ENCODE measurements around the gene SLC2A14.

DNA sequence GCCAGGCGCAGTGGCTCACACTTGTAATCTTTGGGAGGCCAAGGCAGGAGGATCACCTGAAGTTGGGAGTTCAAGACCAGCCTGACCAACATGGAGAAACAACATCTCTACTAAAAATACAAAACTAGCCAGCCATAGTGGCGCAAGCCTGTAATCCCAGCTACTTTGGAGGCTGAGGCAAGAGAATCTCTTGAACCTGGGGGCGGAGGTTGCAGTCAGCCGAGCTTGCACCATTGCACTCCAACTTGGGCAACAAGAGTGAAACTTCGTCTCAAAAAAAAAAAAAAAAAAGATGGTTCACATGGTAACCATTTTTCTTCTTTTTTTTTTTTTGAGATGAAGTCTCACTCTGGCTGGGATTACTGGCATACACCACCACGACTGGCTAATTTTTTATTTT, 35.3 kb downstream of the SLC2A14 start:
- TF ChIP-seq, protein P1, sequence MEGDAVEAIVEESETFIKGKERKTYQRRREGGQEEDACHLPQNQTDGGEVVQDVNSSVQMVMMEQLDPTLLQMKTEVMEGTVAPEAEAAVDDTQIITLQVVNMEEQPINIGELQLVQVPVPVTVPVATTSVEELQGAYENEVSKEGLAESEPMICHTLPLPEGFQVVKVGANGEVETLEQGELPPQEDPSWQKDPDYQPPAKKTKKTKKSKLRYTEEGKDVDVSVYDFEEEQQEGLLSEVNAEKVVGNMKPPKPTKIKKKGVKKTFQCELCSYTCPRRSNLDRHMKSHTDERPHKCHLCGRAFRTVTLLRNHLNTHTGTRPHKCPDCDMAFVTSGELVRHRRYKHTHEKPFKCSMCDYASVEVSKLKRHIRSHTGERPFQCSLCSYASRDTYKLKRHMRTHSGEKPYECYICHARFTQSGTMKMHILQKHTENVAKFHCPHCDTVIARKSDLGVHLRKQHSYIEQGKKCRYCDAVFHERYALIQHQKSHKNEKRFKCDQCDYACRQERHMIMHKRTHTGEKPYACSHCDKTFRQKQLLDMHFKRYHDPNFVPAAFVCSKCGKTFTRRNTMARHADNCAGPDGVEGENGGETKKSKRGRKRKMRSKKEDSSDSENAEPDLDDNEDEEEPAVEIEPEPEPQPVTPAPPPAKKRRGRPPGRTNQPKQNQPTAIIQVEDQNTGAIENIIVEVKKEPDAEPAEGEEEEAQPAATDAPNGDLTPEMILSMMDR (IDR thresholded peaks at IDR 0.05) = no peak
- no peak for TF ChIP-seq POLR2A (IDR thresholded peaks at IDR 0.05)

All from transverse colon (tissue), 3 donors.